Adipocyte (in vitro differentiated cells): Measurements from ENCODE around the gene DNAJC17.
A peak's percentile ranks its signal among the peaks of the same experiment; 100 is the strongest.

ENCODE experiments used
- DNase-seq: peaks from one replicate; pipeline ENCODE4 v3.0.0-alpha.2; 2015; ENCODE audit warnings: low read depth
- H3K27me3 ChIP-seq: replicated peaks from 2 replicates; pipeline ENCODE4 v1.7.0; 2013; ENCODE audit warnings: mild to moderate bottlenecking, low read length, moderate library complexity; ENCODE audit not compliant: control insufficient read depth, insufficient read depth
- H3K36me3 ChIP-seq: 2 replicates; pipeline ENCODE4 v1.7.0; 2013; ENCODE audit warnings: low read length, mild to moderate bottlenecking, moderate library complexity; ENCODE audit not compliant: control insufficient read depth, insufficient read depth, severe bottlenecking
- H3K4me1 ChIP-seq: 2 replicates; pipeline ENCODE4 v1.7.0; 2013; ENCODE audit warnings: mild to moderate bottlenecking, low read length, moderate library complexity; ENCODE audit not compliant: control insufficient read depth, insufficient read depth
- H3K4me3 ChIP-seq: 2 replicates; pipeline ENCODE4 v1.7.0; 2013; ENCODE audit warnings: mild to moderate bottlenecking, low read length, moderate library complexity
- H3K9ac ChIP-seq: 2 replicates; pipeline ENCODE4 v1.7.0; 2013; ENCODE audit warnings: mild to moderate bottlenecking, low read length, moderate library complexity
- H3K9me3 ChIP-seq: 2 replicates; pipeline ENCODE4 v1.7.0; 2013; ENCODE audit warnings: mild to moderate bottlenecking, low read length, moderate library complexity; ENCODE audit not compliant: control insufficient read depth

DNAJC17 gene

GRCh38 chr15:40770147-40770721, 37.0 kb downstream of the DNAJC17 start:
- no peak overlapping the region for H3K4me3 ChIP-seq
- H3K4me1 ChIP-seq = peaks cover 38% of the 10 kb centered on the region
- H3K9ac ChIP-seq = no peak overlapping the region
- no peak for DNase-seq
- no peaks in the 10 kb centered on the region for H3K27me3 ChIP-seq
- H3K36me3 ChIP-seq = peaks cover 34% of the 10 kb centered on the region
- H3K9me3 ChIP-seq = no peaks in the 10 kb centered on the region

- H3K4me1 ChIP-seq = peaks cover 46% of the 10 kb centered on the region
- DNase-seq = no peak
Measured at GRCh38 chr15:40769274-40770146, 37.8 kb downstream of the DNAJC17 start, which contains the start of gene C15orf62. Gene C15orf62, plus strand, starts transcription at chr15:40769980. Its CDS starts 516 bp downstream, at chr15:40770496.

DNA sequence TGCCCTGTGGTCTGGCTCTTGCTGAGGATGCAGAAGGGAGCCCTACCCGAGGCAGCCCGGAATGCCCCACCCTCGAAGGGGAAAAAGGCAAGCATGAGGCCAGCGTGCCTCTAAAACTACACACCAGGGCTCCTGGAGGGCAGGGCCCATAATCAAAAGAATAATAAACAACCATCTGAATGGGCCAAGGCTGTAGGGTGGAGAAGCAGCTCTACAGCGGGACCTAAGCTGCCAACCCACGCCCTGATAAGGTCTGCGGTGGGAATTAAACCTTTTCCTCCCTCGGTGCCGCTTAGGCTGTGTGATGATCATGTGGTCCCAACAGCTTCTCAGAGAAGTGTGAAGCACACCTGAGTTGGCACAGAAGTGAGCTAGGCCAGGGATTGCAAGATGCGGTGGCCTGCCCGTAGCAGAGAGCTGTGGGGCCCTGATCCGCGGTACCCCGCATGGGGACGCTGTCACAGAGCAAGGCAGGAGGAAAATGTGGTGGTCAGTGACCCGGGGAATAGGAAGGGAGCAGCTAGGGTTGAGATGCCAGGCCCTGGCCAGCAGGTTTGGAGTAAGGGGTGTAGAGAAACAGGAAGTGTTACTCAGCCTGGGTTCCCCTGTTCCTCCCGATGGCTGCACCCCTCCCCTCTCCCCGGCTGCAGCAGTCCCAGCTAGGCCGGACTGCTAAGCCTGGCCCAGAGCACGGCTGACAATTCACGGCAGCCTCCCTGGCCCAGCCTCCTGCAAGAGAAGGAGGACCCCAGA, 38.6 kb downstream of the DNAJC17 start:
- peaks cover 18% of the 10 kb centered on the region for H3K36me3 ChIP-seq
- no peaks in the 10 kb centered on the region for H3K27me3 ChIP-seq
- H3K9me3 ChIP-seq = no peaks in the 10 kb centered on the region
- no peak overlapping the region for H3K4me3 ChIP-seq
- H3K9ac ChIP-seq = no peak overlapping the region
- peaks cover 52% of the 10 kb centered on the region for H3K4me1 ChIP-seq
- DNase-seq = no peak

More at GRCh38 chr15:40769274-40770146, 37.8 kb downstream of the DNAJC17 start, which contains the start of gene C15orf62:
- no peak within 1 kb of the TSS for H3K9ac ChIP-seq
- peaks cover 26% of the 10 kb centered on the region for H3K36me3 ChIP-seq
- H3K27me3 ChIP-seq = no peaks in the 10 kb centered on the region
- no peaks in the 10 kb centered on the region for H3K9me3 ChIP-seq
- no peak within 1 kb of the TSS for H3K4me3 ChIP-seq

- DNase-seq = no peak
- H3K4me1 ChIP-seq = peaks cover 60% of the 10 kb centered on the region
Measured at GRCh38 chr15:40767838-40768500, 39.3 kb downstream of the DNAJC17 start.

DNA sequence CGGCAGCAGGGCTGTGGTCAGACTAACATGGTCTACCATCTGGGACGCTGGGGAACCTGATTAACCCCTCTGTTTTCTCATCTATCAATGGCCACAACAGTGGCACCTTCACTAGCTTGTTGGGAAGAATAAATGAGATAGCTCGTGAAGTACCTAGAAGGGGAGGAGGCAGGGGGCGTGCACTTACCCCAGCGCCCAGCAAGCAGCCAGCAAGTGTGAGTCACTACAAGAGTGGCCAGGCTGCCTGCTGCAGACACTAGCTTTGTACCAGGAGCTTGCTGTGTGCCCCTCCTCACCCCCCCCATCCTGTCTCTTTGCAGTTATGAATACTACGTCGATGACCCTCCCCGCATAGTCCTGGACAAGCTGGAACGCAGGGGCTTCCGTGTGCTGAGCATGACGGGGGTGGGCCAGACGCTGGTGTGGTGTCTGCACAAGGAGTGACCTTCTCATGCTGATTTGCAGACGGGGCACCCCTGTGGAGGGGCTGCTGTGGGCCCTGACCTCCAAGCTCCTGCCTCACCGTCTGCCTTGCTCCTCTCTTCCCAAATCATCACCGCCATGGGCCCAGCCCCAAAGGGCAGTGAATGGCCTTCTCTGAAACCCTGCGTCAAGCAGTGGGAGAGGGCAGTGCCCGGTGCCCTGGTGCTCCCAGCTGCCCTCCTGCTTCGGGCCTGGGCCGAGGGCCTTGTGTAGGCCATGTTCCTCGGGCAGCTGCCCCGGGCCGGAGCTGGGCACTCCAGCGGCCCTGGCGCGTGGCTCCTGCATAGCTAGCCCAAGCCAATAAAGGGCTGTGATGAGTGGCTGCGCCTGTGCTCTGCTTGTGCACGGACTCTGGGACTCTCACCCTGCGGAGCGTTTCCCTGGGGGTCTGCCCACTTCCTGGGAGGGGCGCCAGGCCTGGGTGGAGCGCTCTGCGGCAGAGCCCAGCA, 40.1 kb downstream of the DNAJC17 start:
- Histone ChIP-seq H3K9ac (no peak overlapping the region), H3K36me3 (peaks cover 6% of the 10 kb centered on the region), H3K4me3 (no peak overlapping the region), H3K27me3 (no peaks in the 10 kb centered on the region), H3K4me1 (peaks cover 57% of the 10 kb centered on the region), H3K9me3 (no peaks in the 10 kb centered on the region)
- DNase-seq = no peak

More at GRCh38 chr15:40767838-40768500, 39.3 kb downstream of the DNAJC17 start:
- peaks cover 11% of the 10 kb centered on the region for H3K36me3 ChIP-seq
- H3K9ac ChIP-seq = no peak overlapping the region
- H3K27me3 ChIP-seq = no peaks in the 10 kb centered on the region
- no peak overlapping the region for H3K4me3 ChIP-seq
- H3K9me3 ChIP-seq = no peaks in the 10 kb centered on the region

GRCh38 chr15:40766194-40766815, 41.0 kb downstream of the DNAJC17 start:
- Histone ChIP-seq H3K9ac (no peak overlapping the region), H3K4me3 (no peak overlapping the region), H3K9me3 (no peaks in the 10 kb centered on the region), H3K4me1 (peaks cover 54% of the 10 kb centered on the region), H3K36me3 (peaks cover 6% of the 10 kb centered on the region), H3K27me3 (no peaks in the 10 kb centered on the region)
- peak; percentile 28 for DNase-seq

DNA sequence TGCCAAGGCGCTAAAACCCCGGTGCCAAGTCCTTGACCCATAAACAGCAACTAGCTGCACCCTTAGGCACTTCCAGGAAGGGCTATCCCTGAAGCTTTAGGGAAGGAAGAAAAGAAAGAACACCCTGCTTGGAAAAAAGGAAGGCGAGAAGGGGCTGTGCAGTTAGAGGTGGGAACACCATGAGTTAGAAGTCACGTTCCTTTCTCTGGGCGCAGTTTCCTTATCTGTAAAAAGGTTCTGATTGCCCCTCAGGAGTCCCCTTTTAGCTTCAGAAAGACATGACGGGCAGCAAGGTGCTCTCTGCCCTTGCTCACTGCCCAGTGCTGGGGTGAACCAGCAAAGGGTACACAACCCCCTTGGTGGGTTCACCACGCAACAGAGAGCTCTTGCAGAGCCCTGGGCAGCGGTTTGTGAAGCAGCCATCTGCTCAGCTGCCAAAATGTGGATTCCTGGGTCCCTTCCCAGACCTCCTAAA, 42.6 kb downstream of the DNAJC17 start:
- Histone ChIP-seq H3K36me3 (peaks cover 6% of the 10 kb centered on the region), H3K27me3 (peaks cover 3% of the 10 kb centered on the region), H3K4me1 (peaks cover 45% of the 10 kb centered on the region), H3K9ac (peak overlapping the region; percentile 79), H3K4me3 (peak overlapping the region; percentile 82), H3K9me3 (no peaks in the 10 kb centered on the region)
- DNase-seq = no peak

- Histone ChIP-seq H3K27me3 (peaks cover 3% of the 10 kb centered on the region), H3K36me3 (peaks cover 6% of the 10 kb centered on the region), H3K4me3 (peak within 1 kb of the TSS; percentile 82), H3K9ac (peak within 1 kb of the TSS; percentile 79), H3K4me1 (peaks cover 45% of the 10 kb centered on the region), H3K9me3 (no peaks in the 10 kb centered on the region)
- DNase-seq = peak; percentile 81
Measured at GRCh38 chr15:40763801-40764628, 43.3 kb downstream of the DNAJC17 start, which contains the start of gene GCHFR. Gene GCHFR, plus strand, starts transcription at chr15:40764068. Its CDS starts 113 bp downstream, at chr15:40764181.
